ENCODE data around the gene TSPAN4.

TSPAN4 gene

GRCh38 chr11:859394-860131 lies 16.9 kb downstream of the TSPAN4 start:
- peak overlapping the region in 1 of 2 donors; percentile 23 for H3K27ac Mint-ChIP-seq
- H3K36me3 Mint-ChIP-seq (ENCODE audit: insufficient read depth), result peaks cover 7% of the 10 kb centered on the region
- peaks cover 8 to 11% of the 10 kb centered on the region in 2 donors for H3K4me1 Mint-ChIP-seq (ENCODE audit: low read depth in 2 of 2)
- no peaks in the 10 kb centered on the region for H3K27me3 Mint-ChIP-seq
- no peak for DNase-seq
- no peaks in the 10 kb centered on the region for H3K9me3 Mint-ChIP-seq
- no peak for ATAC-seq (replicated peaks)
- H3K4me3 Mint-ChIP-seq, result no peak overlapping the region

- DNase-seq (no peak), ATAC-seq (replicated peaks) (no peak)
- Mint-ChIP-seq H3K4me3 (no peak overlapping the region), H3K9me3 (no peaks in the 10 kb centered on the region), H3K36me3 (ENCODE audit: insufficient read depth) (peaks cover 7% of the 10 kb centered on the region), H3K4me1 (ENCODE audit: low read depth in 2 of 2) (peaks cover 8 to 11% of the 10 kb centered on the region in 2 donors), H3K27ac (no peak overlapping the region), H3K27me3 (no peaks in the 10 kb centered on the region)
Measured at GRCh38 chr11:860234-861104, 17.8 kb downstream of the TSPAN4 start.

GRCh38 chr11:861105-861479 lies 18.4 kb downstream of the TSPAN4 start:
- H3K36me3 Mint-ChIP-seq (ENCODE audit: insufficient read depth), result peaks cover 7% of the 10 kb centered on the region
- ATAC-seq (replicated peaks), result no peak
- no peak for DNase-seq
- H3K4me1 Mint-ChIP-seq (ENCODE audit: low read depth in 2 of 2), result peaks cover 8 to 10% of the 10 kb centered on the region in 2 donors
- peak overlapping the region in 1 of 2 donors; percentile 62 for H3K27ac Mint-ChIP-seq
- H3K4me3 Mint-ChIP-seq, result no peak overlapping the region
- no peaks in the 10 kb centered on the region for H3K9me3 Mint-ChIP-seq
- no peaks in the 10 kb centered on the region for H3K27me3 Mint-ChIP-seq

GRCh38 chr11:862081-862661 lies 19.5 kb downstream of the TSPAN4 start:
- no peak overlapping the region for H3K4me3 Mint-ChIP-seq
- no peak for DNase-seq
- H3K4me1 Mint-ChIP-seq (ENCODE audit: low read depth in 2 of 2), result peaks cover 0 to 2% of the 10 kb centered on the region in 2 donors
- H3K27me3 Mint-ChIP-seq, result no peaks in the 10 kb centered on the region
- peaks cover 7% of the 10 kb centered on the region for H3K36me3 Mint-ChIP-seq (ENCODE audit: insufficient read depth)
- ATAC-seq (replicated peaks), result no peak
- H3K27ac Mint-ChIP-seq, result no peak overlapping the region
- H3K9me3 Mint-ChIP-seq, result no peaks in the 10 kb centered on the region

- H3K4me1 Mint-ChIP-seq (ENCODE audit: low read depth in 2 of 2), result peaks cover 0 to 2% of the 10 kb centered on the region in 2 donors
- H3K36me3 Mint-ChIP-seq (ENCODE audit: insufficient read depth), result peaks cover 5% of the 10 kb centered on the region
Measured at GRCh38 chr11:862696-863022, 20.0 kb downstream of the TSPAN4 start.

GRCh38 chr11:863023-863909 lies 20.6 kb downstream of the TSPAN4 start:
- peaks cover 3% of the 10 kb centered on the region for H3K36me3 Mint-ChIP-seq (ENCODE audit: insufficient read depth)
- ATAC-seq (replicated peaks) (no peak), DNase-seq (no peak)
- no peaks in the 10 kb centered on the region for H3K9me3 Mint-ChIP-seq
- H3K27ac Mint-ChIP-seq, result peak overlapping the region in 1 of 2 donors; percentile 38
- no peaks in the 10 kb centered on the region for H3K4me1 Mint-ChIP-seq (ENCODE audit: low read depth in 2 of 2)
- H3K4me3 Mint-ChIP-seq, result no peak overlapping the region
- H3K27me3 Mint-ChIP-seq, result no peaks in the 10 kb centered on the region

More at GRCh38 chr11:862696-863022, 20.0 kb downstream of the TSPAN4 start:
- Mint-ChIP-seq H3K9me3 (no peaks in the 10 kb centered on the region), H3K27ac (no peak overlapping the region), H3K4me3 (no peak overlapping the region), H3K27me3 (no peaks in the 10 kb centered on the region)
- ATAC-seq (replicated peaks) (no peak), DNase-seq (no peak)

- Mint-ChIP-seq H3K27ac (peak overlapping the region in 1 of 2 donors; percentile 38), H3K36me3 (ENCODE audit: insufficient read depth) (peaks cover 3% of the 10 kb centered on the region), H3K27me3 (no peaks in the 10 kb centered on the region), H3K9me3 (no peaks in the 10 kb centered on the region), H3K4me1 (ENCODE audit: low read depth in 2 of 2) (no peaks in the 10 kb centered on the region), H3K4me3 (no peak overlapping the region)
- ATAC-seq (replicated peaks) (no peak), DNase-seq (no peak)
Measured at GRCh38 chr11:863910-864827, 21.5 kb downstream of the TSPAN4 start.

GRCh38 chr11:864898-865297 lies 22.2 kb downstream of the TSPAN4 start:
- ATAC-seq (replicated peaks) (no peak), DNase-seq (no peak)
- H3K27ac Mint-ChIP-seq, result peak overlapping the region in 1 of 2 donors; percentile 17
- H3K36me3 Mint-ChIP-seq (ENCODE audit: insufficient read depth), result peaks cover 3% of the 10 kb centered on the region
- no peaks in the 10 kb centered on the region for H3K27me3 Mint-ChIP-seq
- no peaks in the 10 kb centered on the region for H3K9me3 Mint-ChIP-seq
- H3K4me1 Mint-ChIP-seq (ENCODE audit: low read depth in 2 of 2), result no peaks in the 10 kb centered on the region
- H3K4me3 Mint-ChIP-seq, result no peak overlapping the region

- Mint-ChIP-seq H3K36me3 (ENCODE audit: insufficient read depth) (peaks cover 3% of the 10 kb centered on the region), H3K27ac (peak overlapping the region in 1 of 2 donors; percentile 17), H3K9me3 (no peaks in the 10 kb centered on the region), H3K27me3 (no peaks in the 10 kb centered on the region), H3K4me1 (ENCODE audit: low read depth in 2 of 2) (no peaks in the 10 kb centered on the region), H3K4me3 (no peak overlapping the region)
- ATAC-seq (replicated peaks) (no peak), DNase-seq (no peak)
Measured at GRCh38 chr11:865462-866430, 23.1 kb downstream of the TSPAN4 start.

- H3K27ac Mint-ChIP-seq, result no peak overlapping the region
- H3K27me3 Mint-ChIP-seq, result no peaks in the 10 kb centered on the region
- no peaks in the 10 kb centered on the region for H3K9me3 Mint-ChIP-seq
- H3K4me3 Mint-ChIP-seq, result no peak overlapping the region
- ATAC-seq (replicated peaks) (no peak), DNase-seq (no peak)
- H3K36me3 Mint-ChIP-seq (ENCODE audit: insufficient read depth), result no peaks in the 10 kb centered on the region
- H3K4me1 Mint-ChIP-seq (ENCODE audit: low read depth in 2 of 2), result no peaks in the 10 kb centered on the region
Measured at GRCh38 chr11:866481-866880, 23.8 kb downstream of the TSPAN4 start.

GRCh38 chr11:867856-868358 lies 25.3 kb downstream of the TSPAN4 start:
- no peaks in the 10 kb centered on the region for H3K36me3 Mint-ChIP-seq (ENCODE audit: insufficient read depth)
- H3K4me3 Mint-ChIP-seq, result no peak overlapping the region
- DNase-seq (no peak), ATAC-seq (replicated peaks) (no peak)
- H3K27ac Mint-ChIP-seq, result no peak overlapping the region
- H3K4me1 Mint-ChIP-seq (ENCODE audit: low read depth in 2 of 2), result no peaks in the 10 kb centered on the region
- H3K27me3 Mint-ChIP-seq, result no peaks in the 10 kb centered on the region
- no peaks in the 10 kb centered on the region for H3K9me3 Mint-ChIP-seq

All from effector memory CD8-positive, alpha-beta T cell (primary cell).